GM19463 (cell line): ENCODE data around the gene NLGN1.
"Not testable (repeated sequence)": the region's sequence is repeated elsewhere in the genome, so short reads cannot be mapped to it uniquely, and the experiment has no call there.

Source experiments
- ATAC-seq: cut with Tn5 transposase; IDR thresholded peaks from one replicate; pipeline ENCODE4 v1.9.1; 2021; ENCODE audit warnings: mild to moderate bottlenecking, moderate library complexity; ENCODE audit not compliant: unreplicated experiment

The NLGN1 gene

GRCh38 chr3:173552526-173552925, 155.0 kb downstream of the NLGN1 start:
- ATAC-seq, result no peak

DNA sequence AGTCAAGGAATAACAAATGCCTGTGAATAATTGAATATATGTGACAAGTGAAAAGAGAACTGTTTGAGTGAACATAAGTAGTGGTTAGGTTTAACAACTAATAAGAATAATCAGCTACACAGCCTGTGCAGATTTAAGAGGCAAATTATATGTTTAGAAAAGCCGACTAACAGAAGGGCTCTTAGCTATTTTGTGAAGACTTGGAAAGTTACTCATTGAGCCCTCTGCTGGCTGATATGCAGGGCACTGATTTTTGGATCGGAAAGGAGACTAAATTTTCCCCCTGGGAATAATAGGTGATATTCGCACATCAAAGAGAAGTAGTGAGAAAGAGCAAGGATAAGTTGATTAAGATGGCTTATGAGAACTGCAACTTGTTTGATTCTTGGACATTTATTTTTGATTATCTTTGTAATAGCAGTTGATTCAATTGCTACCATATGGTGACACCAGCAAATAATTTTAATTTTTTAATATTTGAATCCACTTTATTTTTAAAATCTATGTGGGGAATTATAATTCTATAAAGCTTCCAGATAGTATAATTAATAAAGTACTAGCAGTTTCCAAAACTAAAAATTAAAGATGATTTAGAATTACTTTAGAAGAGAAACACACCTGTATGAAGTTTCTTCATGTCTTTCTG, 156.2 kb downstream of the NLGN1 start:
- peak; percentile 60 for ATAC-seq

DNA sequence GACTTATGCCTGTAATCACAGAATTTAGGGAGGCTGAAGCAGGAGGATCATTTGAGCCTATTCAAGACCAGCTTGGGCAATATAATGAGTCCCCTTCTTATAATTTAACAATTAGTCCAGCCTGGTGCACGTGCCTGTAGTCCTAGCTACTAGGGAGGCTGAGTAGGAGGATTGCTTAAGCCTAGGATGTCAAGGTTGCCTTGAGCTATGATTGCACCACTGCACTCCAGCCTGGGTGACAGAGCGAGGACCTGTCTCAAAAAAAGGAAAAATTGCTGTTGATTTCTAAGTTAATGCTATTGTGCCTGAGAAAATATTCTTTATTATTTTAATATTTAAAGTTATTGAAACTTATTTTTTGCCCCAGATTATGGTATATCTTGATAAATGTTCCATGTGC, 159.0 kb downstream of the NLGN1 start:
- no peak for ATAC-seq

- no peak for ATAC-seq
Measured at GRCh38 chr3:173567997-173568396, 170.5 kb downstream of the NLGN1 start.

- ATAC-seq, result no peak
Measured at GRCh38 chr3:173568623-173569022, 171.1 kb downstream of the NLGN1 start.

- ATAC-seq, result no peak
Measured at GRCh38 chr3:173583496-173583895, 186.0 kb downstream of the NLGN1 start.

- ATAC-seq, result no peak
Measured at GRCh38 chr3:173584093-173584837, 186.7 kb downstream of the NLGN1 start.

- no peak for ATAC-seq
Measured at GRCh38 chr3:173584838-173585831, 187.6 kb downstream of the NLGN1 start.

GRCh38 chr3:173586166-173586565, 188.6 kb downstream of the NLGN1 start:
- ATAC-seq, result no peak

GRCh38 chr3:173587055-173587454, 189.5 kb downstream of the NLGN1 start:
- ATAC-seq, result no peak

DNA sequence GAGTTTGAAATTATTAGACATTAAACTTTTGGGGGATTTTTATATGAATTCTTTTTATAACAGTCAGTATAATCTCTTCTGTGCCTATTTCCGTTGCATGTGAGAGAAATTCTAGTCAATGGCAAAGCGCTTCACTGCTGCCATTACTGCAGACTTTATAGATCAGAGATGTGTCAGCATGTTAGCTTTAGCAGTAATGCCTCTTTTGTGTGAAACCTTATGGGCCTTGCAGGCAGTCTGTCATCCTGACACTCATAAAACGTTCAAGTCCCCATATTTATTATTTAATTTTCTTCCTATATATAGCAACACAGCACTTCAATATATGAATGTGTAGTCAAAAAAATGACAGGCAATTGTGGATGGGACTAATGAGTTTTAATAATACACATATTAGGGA, 191.0 kb downstream of the NLGN1 start:
- no peak for ATAC-seq

GRCh38 chr3:173589116-173589515, 191.6 kb downstream of the NLGN1 start:
- no peak for ATAC-seq

GRCh38 chr3:173591401-173591800, 193.9 kb downstream of the NLGN1 start:
- ATAC-seq, result no peak

DNA sequence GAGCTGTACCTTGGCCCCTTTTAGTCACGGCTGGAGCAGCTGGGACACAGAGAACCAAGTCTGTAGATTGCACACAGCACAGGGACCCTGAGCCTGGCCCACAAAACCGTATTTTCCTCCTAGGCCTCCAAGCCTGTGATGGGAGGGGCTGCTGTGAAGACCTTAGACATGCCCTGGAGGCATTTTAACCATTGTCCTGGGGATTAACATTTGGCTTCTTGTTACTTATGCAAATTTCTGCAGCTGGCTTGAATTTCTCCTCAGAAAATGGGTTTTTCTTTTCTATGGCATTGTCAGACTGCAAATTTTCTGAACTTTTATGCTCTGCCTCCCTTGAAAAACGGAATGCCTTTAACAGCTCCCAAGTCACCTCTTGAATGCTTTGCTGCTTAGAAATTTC, 197.3 kb downstream of the NLGN1 start:
- ATAC-seq, result not testable (repeated sequence)

GRCh38 chr3:173599673-173600072, 202.1 kb downstream of the NLGN1 start:
- no peak for ATAC-seq

DNA sequence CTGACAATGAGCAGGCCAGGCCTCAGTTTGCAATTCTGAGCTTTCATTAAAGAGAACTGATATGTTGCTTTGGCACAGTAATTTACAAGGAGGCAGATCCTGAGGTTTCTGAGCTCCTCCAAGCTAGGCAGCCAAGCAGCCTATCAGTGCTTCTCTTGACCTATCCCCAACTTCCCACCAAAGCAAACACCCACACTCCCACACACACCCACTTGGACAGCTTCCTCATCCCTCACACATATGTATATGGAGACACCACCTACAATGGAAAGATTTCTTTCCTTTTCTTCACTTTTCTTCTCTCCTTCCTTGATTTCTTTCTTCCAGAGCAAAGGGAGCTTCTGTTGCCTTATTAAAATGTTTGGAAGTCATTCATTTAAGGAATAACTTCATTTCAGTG, 217.0 kb downstream of the NLGN1 start:
- ATAC-seq, result no peak

- no peak for ATAC-seq
Measured at GRCh38 chr3:173615661-173616060, 218.1 kb downstream of the NLGN1 start.

DNA sequence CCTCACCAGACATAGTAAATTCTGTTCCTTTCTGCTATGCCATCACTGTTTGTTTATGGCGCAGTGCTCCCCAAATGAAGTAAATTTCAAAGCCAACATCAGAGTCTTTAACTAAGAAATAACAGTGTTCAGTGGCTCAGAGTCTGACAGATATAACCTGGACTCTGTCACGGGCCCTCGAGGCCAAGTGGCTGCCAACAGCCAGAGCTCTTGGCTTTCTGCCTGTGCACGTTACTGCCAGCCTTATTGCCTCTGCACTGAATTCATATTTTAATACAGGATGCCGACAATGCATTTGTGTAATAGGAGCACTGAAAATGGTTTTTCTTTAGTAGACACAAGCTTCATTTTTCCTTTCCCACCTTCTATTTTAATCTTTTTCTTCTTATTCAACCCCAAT, 219.9 kb downstream of the NLGN1 start:
- ATAC-seq, result no peak

GRCh38 chr3:173618148-173618547, 220.6 kb downstream of the NLGN1 start:
- ATAC-seq, result no peak

DNA sequence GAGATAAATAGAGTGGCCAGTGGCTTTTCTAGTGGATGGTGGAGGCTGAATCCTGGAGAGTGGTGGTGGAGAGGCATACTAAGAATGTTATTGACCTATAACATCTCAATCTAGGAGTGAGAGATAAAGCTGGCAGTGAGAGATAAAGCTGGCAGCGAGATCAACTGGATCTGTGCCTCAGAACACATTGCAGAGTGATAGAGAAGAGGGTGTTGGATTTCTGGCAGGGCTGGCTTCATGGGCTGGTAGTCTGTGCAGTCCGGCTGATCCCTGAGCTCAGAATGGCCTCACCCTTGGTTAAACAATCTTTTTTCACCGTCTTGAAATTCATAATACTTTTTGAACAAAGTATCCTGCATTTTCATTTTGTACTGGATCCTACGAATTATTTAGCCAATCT, 221.2 kb downstream of the NLGN1 start:
- ATAC-seq, result no peak

DNA sequence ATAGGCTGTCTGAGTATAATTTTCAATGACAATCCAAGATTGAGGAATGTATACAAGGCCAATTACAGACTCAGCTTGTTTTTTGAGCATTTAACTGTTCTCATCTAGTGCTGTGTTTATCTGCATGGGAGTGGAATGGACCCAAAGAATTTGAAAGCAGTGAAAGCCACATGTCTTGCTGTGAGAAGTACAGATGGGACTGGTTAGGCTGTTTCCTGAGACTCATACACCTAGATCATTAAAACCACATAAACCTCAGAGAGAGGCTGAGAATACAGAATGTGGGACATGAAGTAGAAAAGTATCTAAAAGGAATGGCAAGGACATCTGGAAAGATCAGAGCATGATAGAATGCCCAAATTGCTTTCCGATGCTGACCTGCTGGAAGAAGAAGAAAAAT, 224.6 kb downstream of the NLGN1 start:
- ATAC-seq, result no peak
